H9 (cell line): Measurements from ENCODE around the gene GOT1. TPM values are rescaled to one million over a fixed set of nuclear protein-coding genes. Genes with fewer than 3 reads are reported as not detected.
A peak's percentile ranks its signal among the peaks of the same experiment; 100 is the strongest.

Experiments
- DNase-seq: peaks from one replicate; pipeline ENCODE4 v3.0.0-alpha.2; 2017
- H2AFZ ChIP-seq: one replicate; pipeline ENCODE4 v1.6.1; 2013; ENCODE audit warnings: mild to moderate bottlenecking, low read length, control low read depth, moderate library complexity
- H2AK5ac ChIP-seq: 2 replicates; pipeline ENCODE4 v1.6.1; 2013; ENCODE audit warnings: low read length, control low read depth, mixed read lengths; ENCODE audit not compliant: insufficient read length
- H2BK120ac ChIP-seq: one replicate; pipeline ENCODE4 v1.6.1; 2013; ENCODE audit warnings: low read depth, mild to moderate bottlenecking, low read length, control low read depth, inconsistent platforms; ENCODE audit not compliant: poor library complexity, severe bottlenecking
- H2BK12ac ChIP-seq: 2 replicates; pipeline ENCODE4 v1.6.1; 2013; ENCODE audit warnings: low read length, control low read depth, mixed read lengths, low read depth; ENCODE audit not compliant: insufficient read length
- H2BK15ac ChIP-seq: 2 replicates; pipeline ENCODE4 v1.6.1; 2013; ENCODE audit warnings: low read depth, low read length, control low read depth
- H2BK20ac ChIP-seq: one replicate; pipeline ENCODE4 v1.6.1; 2013; ENCODE audit warnings: low read depth, mild to moderate bottlenecking, low read length, control low read depth, inconsistent platforms; ENCODE audit not compliant: poor library complexity, severe bottlenecking
- H2BK5ac ChIP-seq: 2 replicates; pipeline ENCODE4 v1.6.1; 2013; ENCODE audit warnings: low read length, control low read depth, mixed read lengths; ENCODE audit not compliant: insufficient read length
- H3K14ac ChIP-seq: 2 replicates; pipeline ENCODE4 v1.6.1; 2013; ENCODE audit warnings: low read length, control low read depth; ENCODE audit not compliant: insufficient read depth
- H3K18ac ChIP-seq: 2 replicates; pipeline ENCODE4 v1.6.1; 2013; ENCODE audit warnings: low read depth, mild to moderate bottlenecking, mixed read lengths, low read length, control low read depth; ENCODE audit not compliant: insufficient read length
- H3K23ac ChIP-seq: 2 replicates; pipeline ENCODE4 v1.6.1; 2013; ENCODE audit warnings: low read length, control low read depth, mixed read lengths, low read depth; ENCODE audit not compliant: insufficient read length
- H3K23me2 ChIP-seq: 2 replicates; pipeline ENCODE4 v1.6.1; 2013; ENCODE audit warnings: low read depth, mild to moderate bottlenecking, mixed read lengths, low read length, control low read depth; ENCODE audit not compliant: insufficient read length, poor library complexity, severe bottlenecking
- H3K27ac ChIP-seq: 2 replicates; pipeline ENCODE4 v1.5.1; 2013; ENCODE audit warnings: low read length, control low read depth, mixed read lengths, low read depth; ENCODE audit not compliant: insufficient read length
- H3K27me3 ChIP-seq: 2 replicates; pipeline ENCODE4 v1.6.1; 2013; ENCODE audit warnings: low read length, control low read depth, inconsistent platforms; ENCODE audit not compliant: insufficient read depth
- H3K4ac ChIP-seq: 2 replicates; pipeline ENCODE4 v1.6.1; 2013; ENCODE audit warnings: low read depth, mild to moderate bottlenecking, control low read depth, inconsistent platforms, low read length, moderate library complexity
- H3K4me1 ChIP-seq: 2 replicates; pipeline ENCODE4 v1.6.1; 2013; ENCODE audit warnings: low read length, control low read depth, inconsistent platforms; ENCODE audit not compliant: insufficient read depth
- H3K4me2 ChIP-seq: 2 replicates; pipeline ENCODE4 v1.6.1; 2013; ENCODE audit warnings: low read length, control low read depth, mixed read lengths; ENCODE audit not compliant: insufficient read length, insufficient read depth
- H3K56ac ChIP-seq: 2 replicates; pipeline ENCODE4 v1.6.1; 2013; ENCODE audit warnings: low read depth, mild to moderate bottlenecking, mixed read lengths, low read length, control low read depth; ENCODE audit not compliant: insufficient read length
- H3K79me1 ChIP-seq: 2 replicates; pipeline ENCODE4 v1.6.1; 2013; ENCODE audit warnings: low read depth, mild to moderate bottlenecking, moderate library complexity, low read length, control low read depth, inconsistent platforms; ENCODE audit not compliant: insufficient read depth, poor library complexity, severe bottlenecking
- H3K79me2 ChIP-seq: 2 replicates; pipeline ENCODE4 v1.6.1; 2013; ENCODE audit warnings: low read length, control low read depth, inconsistent platforms; ENCODE audit not compliant: insufficient read depth
- H3K9ac ChIP-seq: 2 replicates; pipeline ENCODE4 v1.6.1; 2013; ENCODE audit warnings: low read length, control low read depth, mixed read lengths; ENCODE audit not compliant: insufficient read length; ENCODE audit errors: extremely low read depth
- H3K9me3 ChIP-seq: one replicate; pipeline ENCODE4 v1.6.1; 2013; ENCODE audit warnings: low read depth, low read length, inconsistent platforms; ENCODE audit not compliant: control insufficient read depth
- H3T11ph ChIP-seq: one replicate; pipeline ENCODE4 v1.6.1; 2013; ENCODE audit warnings: mild to moderate bottlenecking, low read length, control low read depth, inconsistent platforms
- H4K20me1 ChIP-seq: one replicate; pipeline ENCODE4 v1.6.1; 2013; ENCODE audit not compliant: control insufficient read depth, insufficient read length, insufficient read depth
- H4K5ac ChIP-seq: 2 replicates; pipeline ENCODE4 v1.6.1; 2013; ENCODE audit warnings: low read depth, mild to moderate bottlenecking, mixed read lengths, low read length, control low read depth; ENCODE audit not compliant: insufficient read length
- H4K8ac ChIP-seq: replicated peaks from 2 replicates; pipeline ENCODE4 v1.6.1; 2013; ENCODE audit warnings: low read length, control low read depth, mixed read lengths, low read depth; ENCODE audit not compliant: insufficient read length
- H4K91ac ChIP-seq: 2 replicates; pipeline ENCODE4 v1.6.1; 2013; ENCODE audit warnings: low read depth, mild to moderate bottlenecking, moderate library complexity, mixed read lengths, low read length, control low read depth; ENCODE audit not compliant: insufficient read length
- H3K27ac Mint-ChIP-seq, 3 experiments: 2 replicates in 2 of 3; 3 replicates in 1 of 3; pipeline ENCODE4 v1.8.0; 2020 to 2021; ENCODE audit warnings: mixed read lengths in 3 of 3, mild to moderate bottlenecking in 1 of 3, moderate library complexity in 1 of 3
- H3K27me3 Mint-ChIP-seq: 2 replicates; pipeline ENCODE4 v1.8.0; 2021; ENCODE audit warnings: low read depth, mild to moderate bottlenecking, moderate library complexity, mixed read lengths
- H3K36me3 Mint-ChIP-seq, 3 experiments: 2 replicates in 2 of 3; 3 replicates in 1 of 3; pipeline ENCODE4 v1.8.0; 2020 to 2021; ENCODE audit warnings: low read depth in 3 of 3, mixed read lengths in 3 of 3; ENCODE audit not compliant: insufficient read depth in 1 of 3
- H3K4me1 Mint-ChIP-seq, 2 experiments: 2 replicates each; pipeline ENCODE4 v1.8.0; 2020; ENCODE audit warnings: mixed read lengths in 2 of 2
- H3K4me3 Mint-ChIP-seq, 2 experiments: 2 replicates in 1 of 2; 3 replicates in 1 of 2; pipeline ENCODE4 v1.8.0; 2020 to 2021; ENCODE audit warnings: mild to moderate bottlenecking in 2 of 2, mixed read lengths in 2 of 2, moderate library complexity in 1 of 2
- H3K9me3 Mint-ChIP-seq, 2 experiments: 2 replicates in 1 of 2; 3 replicates in 1 of 2; pipeline ENCODE4 v1.8.0; 2020; ENCODE audit warnings: mild to moderate bottlenecking in 2 of 2, mixed read lengths in 2 of 2, moderate library complexity in 1 of 2
- WGBS: extraction: QIAGEN DNeasy Blood & Tissue Kit; methylation state at CpG from one replicate; pipeline ENCODE4 v1.1.7; 2013; ENCODE audit warnings: missing lambda C conversion rate, low lambda C conversion rate, mixed read lengths; ENCODE audit not compliant: insufficient read length; ENCODE audit errors: extremely low coverage; 5-methylcytosine and 5-hydroxymethylcytosine counted together
- total RNA-seq: library from RNA; stranded (reverse); gene quantifications from 2 replicates; pipeline ENCODE4 v1.2.1, GENCODE V29; 2021
- TF ChIP-seq, protein P1 (sequence below): fragments of 200-600 bp; sonication (generic); conservative IDR thresholded peaks from 3 replicates; pipeline ENCODE4 v1.8.0; 2021; ENCODE audit warnings: antibody characterized with exemption, mild to moderate bottlenecking

The GOT1 gene
- total RNA-seq, 1 experiment from 2014 or later = 43.3 TPM

DNA sequence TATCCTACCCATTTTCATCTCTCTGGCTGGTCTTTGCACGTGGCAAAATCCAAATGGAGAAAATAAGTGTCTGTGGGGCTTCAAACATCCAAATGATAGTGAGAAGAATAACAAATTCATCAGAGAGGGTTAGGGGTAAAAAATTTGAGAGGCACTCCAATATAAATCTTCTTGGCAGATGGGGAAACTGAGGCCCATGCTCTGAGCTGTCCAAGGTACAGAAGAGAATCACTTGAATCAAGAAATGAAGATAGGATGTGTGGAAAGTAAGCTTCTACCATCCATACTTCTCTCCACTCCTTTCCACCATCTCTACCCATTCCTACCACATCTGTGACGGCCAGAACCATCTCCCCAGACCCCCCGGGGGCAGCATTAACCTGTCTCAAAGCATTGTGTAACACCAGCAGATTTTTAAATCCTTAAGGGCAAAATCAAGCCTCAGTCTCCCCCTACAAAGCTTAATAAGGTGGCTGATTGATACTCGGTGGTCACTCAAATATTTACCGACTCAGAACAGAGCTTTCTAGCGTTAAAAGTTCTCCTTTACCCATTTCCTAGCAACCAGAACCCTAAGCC, 818 bp downstream of the GOT1 start:
- Histone ChIP-seq H3K4me2 (peak overlapping the region; percentile 94), H2BK20ac (no peak overlapping the region), H3K27me3 (no peaks in the 10 kb centered on the region), H3K23ac (no peak overlapping the region), H3K14ac (peak overlapping the region; percentile 86; the same call in 1 of the 2 replicates), H2BK12ac (no peak overlapping the region), H3K23me2 (peaks cover 8% of the 10 kb centered on the region), H2AFZ (no peak overlapping the region), H4K20me1 (no peaks in the 10 kb centered on the region), H2AK5ac (no peak overlapping the region), H3K18ac (no peak overlapping the region), H4K5ac (no peak overlapping the region), H3K9me3 (no peaks in the 10 kb centered on the region), H2BK120ac (no peak overlapping the region), H3K9ac (peak overlapping the region; percentile 88), H4K8ac (no peak overlapping the region), H3K4ac (no peak overlapping the region), H3T11ph (no peak overlapping the region), H3K79me2 (peaks cover 6% of the 10 kb centered on the region; the same call in 1 of the 2 replicates), H3K4me1 (no peaks in the 10 kb centered on the region; the same call in 1 of the 2 replicates), H2BK5ac (no peak overlapping the region), H3K27ac (no peak overlapping the region), H4K91ac (no peak overlapping the region), H3K56ac (no peak overlapping the region), H2BK15ac (no peak overlapping the region), H3K79me1 (peaks cover 8% of the 10 kb centered on the region)
- Mint-ChIP-seq H3K27ac (peak overlapping the region; percentile 34 to 99 (median 40); a peak in 3 of 7 replicates), H3K9me3 (no peaks in the 10 kb centered on the region), H3K4me3 (peak overlapping the region; percentile 94 to 95), H3K36me3 (peaks cover 0 to 15% (median 9%) of the 10 kb centered on the region in 3 experiments; a peak in 5 of 7 replicates), H3K27me3 (no peaks in the 10 kb centered on the region; the same call in none of the 2 replicates), H3K4me1 (peaks cover 14 to 29% of the 10 kb centered on the region in 2 experiments)
- TF ChIP-seq, protein P1, sequence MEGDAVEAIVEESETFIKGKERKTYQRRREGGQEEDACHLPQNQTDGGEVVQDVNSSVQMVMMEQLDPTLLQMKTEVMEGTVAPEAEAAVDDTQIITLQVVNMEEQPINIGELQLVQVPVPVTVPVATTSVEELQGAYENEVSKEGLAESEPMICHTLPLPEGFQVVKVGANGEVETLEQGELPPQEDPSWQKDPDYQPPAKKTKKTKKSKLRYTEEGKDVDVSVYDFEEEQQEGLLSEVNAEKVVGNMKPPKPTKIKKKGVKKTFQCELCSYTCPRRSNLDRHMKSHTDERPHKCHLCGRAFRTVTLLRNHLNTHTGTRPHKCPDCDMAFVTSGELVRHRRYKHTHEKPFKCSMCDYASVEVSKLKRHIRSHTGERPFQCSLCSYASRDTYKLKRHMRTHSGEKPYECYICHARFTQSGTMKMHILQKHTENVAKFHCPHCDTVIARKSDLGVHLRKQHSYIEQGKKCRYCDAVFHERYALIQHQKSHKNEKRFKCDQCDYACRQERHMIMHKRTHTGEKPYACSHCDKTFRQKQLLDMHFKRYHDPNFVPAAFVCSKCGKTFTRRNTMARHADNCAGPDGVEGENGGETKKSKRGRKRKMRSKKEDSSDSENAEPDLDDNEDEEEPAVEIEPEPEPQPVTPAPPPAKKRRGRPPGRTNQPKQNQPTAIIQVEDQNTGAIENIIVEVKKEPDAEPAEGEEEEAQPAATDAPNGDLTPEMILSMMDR = no peak
- no CpG with 5 or more reads among the region's 6 CpGs for WGBS
- no peak for DNase-seq
